HEK293 (cell line): Measurements from ENCODE around the gene SPTBN1.

Source experiments
- CTCF ChIP-seq: fragments of 450-650 bp; formaldehyde crosslinking; IDR thresholded peaks from 2 replicates; pipeline ENCODE4 v1.5.1; 2016; ENCODE audit warnings: missing biosample characterization, missing genetic modification characterization
- ELK4 ChIP-seq: IDR thresholded peaks from 2 replicates; pipeline ENCODE4 v1.6.1; 2011; ENCODE audit warnings: mild to moderate bottlenecking, low read depth, low read length, borderline replicate concordance
- SALL2 ChIP-seq: fragments of 450-650 bp; formaldehyde crosslinking; IDR thresholded peaks from 2 replicates; pipeline ENCODE4 v1.5.0; 2017; ENCODE audit warnings: missing biosample characterization, mild to moderate bottlenecking, missing genetic modification characterization, borderline replicate concordance
- TCF7L2 ChIP-seq: IDR thresholded peaks from 2 replicates; pipeline ENCODE4 v1.6.1; 2011; ENCODE audit warnings: low read depth, mild to moderate bottlenecking, inconsistent platforms, low read length, moderate library complexity, borderline replicate concordance
- ZBTB20 ChIP-seq: fragments of 450-650 bp; formaldehyde crosslinking; IDR thresholded peaks from 2 replicates; pipeline ENCODE4 v1.5.1; 2016; ENCODE audit warnings: missing biosample characterization, missing genetic modification characterization
- ZNF10 ChIP-seq: fragments of 450-650 bp; formaldehyde crosslinking; IDR thresholded peaks from 2 replicates; pipeline ENCODE4 v1.5.1; 2017; ENCODE audit warnings: missing biosample characterization, missing genetic modification characterization
- ZNF133 ChIP-seq: fragments of 450-650 bp; formaldehyde crosslinking; IDR thresholded peaks from 2 replicates; pipeline ENCODE4 v1.5.1; 2016; ENCODE audit warnings: missing biosample characterization, missing genetic modification characterization
- ZNF18 ChIP-seq: fragments of 450-650 bp; formaldehyde crosslinking; IDR thresholded peaks from 2 replicates; pipeline ENCODE4 v1.5.1; 2016; ENCODE audit warnings: missing biosample characterization, missing genetic modification characterization
- ZNF23 ChIP-seq: fragments of 450-650 bp; formaldehyde crosslinking; IDR thresholded peaks from 2 replicates; pipeline ENCODE4 v1.5.1; 2016; ENCODE audit warnings: missing biosample characterization, missing genetic modification characterization, borderline replicate concordance
- ZNF311 ChIP-seq: fragments of 450-650 bp; formaldehyde crosslinking; IDR thresholded peaks from 2 replicates; pipeline ENCODE4 v1.5.1; 2017; ENCODE audit warnings: missing biosample characterization, missing genetic modification characterization, borderline replicate concordance
- ZNF513 ChIP-seq: fragments of 450-650 bp; IDR thresholded peaks from 2 replicates; pipeline ENCODE4 v1.5.1; 2018; ENCODE audit warnings: missing biosample characterization, missing genetic modification characterization
- ZNF623 ChIP-seq: fragments of 450-650 bp; formaldehyde crosslinking; IDR thresholded peaks from 2 replicates; pipeline ENCODE4 v1.5.1; 2016; ENCODE audit warnings: missing biosample characterization, missing genetic modification characterization
- ZNF747 ChIP-seq: fragments of 450-650 bp; formaldehyde crosslinking; IDR thresholded peaks from 2 replicates; pipeline ENCODE4 v1.5.1; 2016; ENCODE audit warnings: missing biosample characterization, missing genetic modification characterization
- ZSCAN18 ChIP-seq: fragments of 450-650 bp; formaldehyde crosslinking; IDR thresholded peaks from 2 replicates; pipeline ENCODE4 v1.5.1; 2016; ENCODE audit warnings: missing biosample characterization, missing genetic modification characterization

GRCh38 chr2:54578648-54579045 lies 122.5 kb downstream of the SPTBN1 start:
- no peak for TF ChIP-seq CTCF
- TF ChIP-seq ZNF623 (tag by site-specific recombination): no peak
- no peak for TF ChIP-seq ZNF311 (tag by site-specific recombination)
- no peak for TF ChIP-seq ZNF747 (tag by site-specific recombination)
- no peak for TF ChIP-seq ZBTB20 (tag by site-specific recombination)
- no peak for TF ChIP-seq ZNF513 (tag by site-specific recombination)
- no peak for TF ChIP-seq ZNF10 (tag by site-specific recombination)
- no peak for TF ChIP-seq TCF7L2
- no peak for TF ChIP-seq ZSCAN18 (tag by site-specific recombination)
- TF ChIP-seq ELK4: no peak
- TF ChIP-seq ZNF18 (tag by site-specific recombination): no peak
- TF ChIP-seq ZNF133 (tag by site-specific recombination): no peak
- no peak for TF ChIP-seq ZNF23 (tag by site-specific recombination)
- no peak for TF ChIP-seq SALL2 (tag by site-specific recombination)
